HepG2 (cell line): ENCODE measurements around the gene KRT1. TPM values are rescaled to one million over a fixed set of nuclear protein-coding genes. Genes with fewer than 3 reads are reported as not detected.

Experiments used
- ATAC-seq: fragments of 200-7000 bp; cut with Tn5 transposase; 3 replicates; pipeline ENCODE4 v1.9.1; 2020; ENCODE audit warnings: mild to moderate bottlenecking, moderate library complexity
- BruUV-seq: library from RNA; stranded (reverse); fragments of 400-500 nt; replicated peaks from 2 replicates; lab custom pipeline; 2021; lab: Mats Ljungman, UMichigan
- CTCF ChIA-PET: fragments of 300-600 bp; formaldehyde crosslinking; extraction: SDS; loops from one replicate; lab custom pipeline; 2021; ENCODE audit warnings: low total read pairs, inconsistent platforms, low intra/inter-chr PET ratio; lab: Yijun Ruan, JAX
- POLR2A ChIA-PET: fragments of 350-600 bp; sonication (Branson Sonifier 250); formaldehyde crosslinking; loops from one replicate; lab custom pipeline; 2020; ENCODE audit warnings: antibody characterized with exemption, inconsistent platforms; lab: Yijun Ruan, JAX
- DNase-seq: peaks from one replicate; pipeline ENCODE4 v3.0.0-alpha.2; 2015; ENCODE audit warnings: low spot score
- FAIRE-seq: peaks from 3 replicates; lab custom pipeline; 2011; peaks lifted over from hg19 to GRCh38; lab: Jason Lieb, UNC
- H2AFZ ChIP-seq: one replicate; pipeline ENCODE4 v1.6.1; 2011; ENCODE audit warnings: low read length, inconsistent platforms
- H3K27ac ChIP-seq: fragments of 300-600 bp; 3 replicates; pipeline ENCODE4 v1.8.0; 2011; ENCODE audit warnings: mixed run types, mild to moderate bottlenecking, mixed read lengths, low read length, inconsistent platforms; ENCODE audit not compliant: insufficient read depth; ENCODE audit errors: extremely low read length
- H3K27me3 ChIP-seq, 2 experiments: fragments of 200-600 bp in 1 of 2; 2 replicates in 1 of 2; 3 replicates in 1 of 2; pipeline versions ENCODE4 v1.6.0 to v1.8.0; 2011; ENCODE audit warnings: low read length in 2 of 2, mild to moderate bottlenecking in 2 of 2, moderate library complexity in 2 of 2, inconsistent platforms in 1 of 2; ENCODE audit not compliant: insufficient read depth in 2 of 2, control insufficient read depth in 1 of 2
- H3K36me3 ChIP-seq, 2 experiments: fragments of 200-600 bp in 1 of 2; replicated peaks in 1 of 2; 2 replicates in 1 of 2; 3 replicates in 1 of 2; pipeline versions ENCODE4 v1.5.1 to v1.8.0; 2011; ENCODE audit warnings: low read length in 2 of 2, inconsistent platforms in 1 of 2; ENCODE audit not compliant: insufficient read depth in 2 of 2, control insufficient read depth in 1 of 2
- H3K4me1 ChIP-seq: 2 replicates; pipeline ENCODE4 v1.5.1; 2012; ENCODE audit warnings: low read length, inconsistent platforms; ENCODE audit not compliant: insufficient read depth
- H3K4me2 ChIP-seq: 2 replicates; pipeline ENCODE4 v1.6.0; 2011; ENCODE audit warnings: low read depth, low read length, inconsistent platforms
- H3K4me3 ChIP-seq, 3 experiments: fragments of 200-600 bp in 1 of 3; sonication (generic), shearing (Covaris generic) in 1 of 3; replicated peaks in 1 of 3; 2 replicates each; pipeline ENCODE4 v1.5.1; 2011 to 2016; ENCODE audit warnings: low read length in 3 of 3, inconsistent platforms in 2 of 3, low read depth in 2 of 3, mild to moderate bottlenecking in 2 of 3, control low read depth in 1 of 3, mixed read lengths in 1 of 3; ENCODE audit not compliant: insufficient read depth in 1 of 3
- H3K79me2 ChIP-seq: one replicate; pipeline ENCODE4 v1.6.1; 2011; ENCODE audit warnings: low read length, inconsistent platforms; ENCODE audit not compliant: insufficient read depth
- H3K9ac ChIP-seq: 2 replicates; pipeline ENCODE4 v1.6.0; 2011; ENCODE audit warnings: mild to moderate bottlenecking, low read depth, low read length, inconsistent platforms; ENCODE audit not compliant: insufficient read depth
- H3K9me3 ChIP-seq: 2 replicates; pipeline ENCODE4 v1.5.1; 2012; ENCODE audit warnings: mild to moderate bottlenecking, low read length
- H4K20me1 ChIP-seq: 2 replicates; pipeline ENCODE4 v1.6.0; 2011; ENCODE audit warnings: inconsistent platforms, mild to moderate bottlenecking, low read length, moderate library complexity; ENCODE audit not compliant: insufficient read depth
- ARID4A ChIP-seq: sonication (generic); formaldehyde crosslinking; IDR thresholded peaks from 2 replicates; pipeline ENCODE4 v1.5.0; 2020; ENCODE audit warnings: mild to moderate bottlenecking, missing genetic modification reagents, borderline replicate concordance
- CBX5 ChIP-seq: sonication (generic); formaldehyde crosslinking; IDR thresholded peaks from 2 replicates; pipeline ENCODE4 v1.4.0; 2020; ENCODE audit warnings: missing genetic modification reagents, borderline replicate concordance
- CENPT ChIP-seq: sonication (generic); formaldehyde crosslinking; IDR thresholded peaks from 2 replicates; pipeline ENCODE4 v1.8.0; 2022; ENCODE audit warnings: low read depth, mild to moderate bottlenecking, moderate library complexity, missing genetic modification reagents
- ETS1 ChIP-seq: sonication (generic); formaldehyde crosslinking; IDR thresholded peaks from 2 replicates; pipeline ENCODE4 v1.4.0; 2020; ENCODE audit warnings: missing genetic modification reagents
- MBNL3 ChIP-seq: fragments of 250-450 bp; sonication (Bioruptor Pico); conservative IDR thresholded peaks from 2 replicates; pipeline ENCODE4 v1.8.0; 2022; ENCODE audit warnings: mild to moderate bottlenecking, inconsistent platforms
- ZBTB1 ChIP-seq: sonication (generic); formaldehyde crosslinking; IDR thresholded peaks from 2 replicates; pipeline ENCODE4 v1.4.0; 2020; ENCODE audit warnings: missing genetic modification reagents, borderline replicate concordance
- ZNF281 ChIP-seq: sonication (generic); formaldehyde crosslinking; IDR thresholded peaks from 2 replicates; pipeline ENCODE4 v1.4.0; 2020; ENCODE audit warnings: missing genetic modification reagents, borderline replicate concordance
- ZNF331 ChIP-seq: sonication (generic); formaldehyde crosslinking; IDR thresholded peaks from 2 replicates; pipeline ENCODE4 v1.4.0; 2020; ENCODE audit warnings: missing genetic modification reagents
- ZNF335 ChIP-seq: sonication (generic); formaldehyde crosslinking; IDR thresholded peaks from 2 replicates; pipeline ENCODE4 v1.4.0; 2020; ENCODE audit warnings: missing genetic modification reagents
- ZNF670 ChIP-seq: sonication (generic); formaldehyde crosslinking; IDR thresholded peaks from 2 replicates; pipeline ENCODE4 v1.8.0; 2022; ENCODE audit warnings: mild to moderate bottlenecking, missing genetic modification reagents, borderline replicate concordance
- ZNF75D ChIP-seq: sonication (generic); formaldehyde crosslinking; IDR thresholded peaks from 2 replicates; pipeline ENCODE4 v1.8.1; 2023; ENCODE audit warnings: missing genetic modification reagents, mild to moderate bottlenecking, borderline replicate concordance
- ZNF816 ChIP-seq: sonication (generic); formaldehyde crosslinking; IDR thresholded peaks from 2 replicates; pipeline ENCODE4 v1.8.0; 2022; ENCODE audit warnings: missing genetic modification reagents, mild to moderate bottlenecking, borderline replicate concordance
- WGBS: methylation state at CpG from one replicate; pipeline ENCODE4 v1.1.6; 2017; ENCODE audit warnings: low lambda C conversion rate; 5-methylcytosine and 5-hydroxymethylcytosine counted together
- in situ Hi-C: cut with HindIII; loops from 2 replicates; pipeline ENCODE4 v1.10.0; 2017; ENCODE audit warnings: low pct_unique_long_range_greater_than_20kb; ENCODE audit not compliant: extremely low pct_ligation_motif_present
- intact Hi-C: fragments of 100-400 bp; cut with micrococcal nuclease; formaldehyde crosslinking; loops from one replicate; pipeline ENCODE4 v1.10.0; 2022; ENCODE audit not compliant: unreplicated experiment
- polyA plus RNA-seq, 8 experiments: library from polyadenylated mRNA; depleted of rRNA in 3 of 8; stranded (reverse) in 7 of 8; unstranded in 1 of 8; fragments of >200 nt; fragmentation: Illumina TruSeq in 4 of 8; extraction: Trizol in 4 of 8; gene quantifications; 2 replicates each; pipeline versions ENCODE4 v1.2.1 to v1.2.3, GENCODE V29; 2011 to 2016; ENCODE audit warnings: low read depth in 4 of 8, missing spikeins in 1 of 8, mixed read lengths in 1 of 8; ENCODE audit not compliant: insufficient read depth in 1 of 8
- total RNA-seq, 5 experiments: library from RNA; depleted of rRNA; stranded (reverse); fragments of >200 nt; fragmentation: Illumina TruSeq; extraction: Trizol; gene quantifications; 2 replicates each; pipeline ENCODE4 v1.2.3, GENCODE V29; 2016; ENCODE audit warnings: low read depth in 1 of 5

The KRT1 gene
- total and polyA plus RNA-seq, 2 of the 13 experiments (the other 11 are each of a cell fraction or from before 2014, with no cell fraction given) = not detected

GRCh38 chr12:52729147-52729546 lies 48.9 kb upstream of the KRT1 start:
- BruUV-seq = no TSS peak
- no peak overlapping the region for H2AFZ ChIP-seq
- no peak overlapping the region for H3K9ac ChIP-seq
- no peak for FAIRE-seq
- intact Hi-C loops = no loop called here
- WGBS = 19% methylated on average over 9 of the region's 10 CpGs
- no peak overlapping the region for H3K27ac ChIP-seq
- H3K4me3 ChIP-seq = no peak overlapping the region
- H3K27me3 ChIP-seq = peaks cover 2 to 51% of the 10 kb centered on the region in 2 experiments; a peak in 3 of 5 replicates
- in situ Hi-C loops = no loop called here
- no peaks in the 10 kb centered on the region for H3K4me1 ChIP-seq
- DNase-seq = no peak
- ChIA-PET CTCF (no interaction called here), POLR2A (no interaction called here)
- H4K20me1 ChIP-seq = no peaks in the 10 kb centered on the region
- H3K79me2 ChIP-seq = no peaks in the 10 kb centered on the region
- no peak overlapping the region for H3K4me2 ChIP-seq
- TF ChIP-seq ETS1 (CRISPR knock-in tag) (no peak), ZNF816 (CRISPR knock-in tag) (no peak), ZNF75D (no peak), ZNF331 (no peak), ARID4A (no peak), CENPT (no peak), ZNF335 (no peak), ZBTB1 (CRISPR knock-in tag) (no peak), MBNL3 (no peak), ZNF281 (CRISPR knock-in tag) (no peak), ZNF670 (CRISPR knock-in tag) (no peak), CBX5 (CRISPR knock-in tag) (no peak)
- ATAC-seq = no peak
- H3K9me3 ChIP-seq = no peaks in the 10 kb centered on the region
- no peaks in the 10 kb centered on the region for H3K36me3 ChIP-seq
